Activated naive CD8-positive, alpha-beta T cell treated with anti-CD3 and anti-CD28 coated beads for 36 hours (primary cell): ENCODE results near the gene TMEM273. TPM values are rescaled to one million over a fixed set of nuclear protein-coding genes. Genes with fewer than 3 reads are reported as not detected.
"Not testable (repeated sequence)": the region's sequence is repeated elsewhere in the genome, so short reads cannot be mapped to it uniquely, and the experiment has no call there.

Experiments used
- DNase-seq: peaks from one replicate; pipeline ENCODE4 v3.0.0; 2021
- H3K27ac Mint-ChIP-seq: one replicate; pipeline ENCODE4 v1.8.0; 2022; ENCODE audit warnings: mild to moderate bottlenecking, moderate library complexity, mixed read lengths
- H3K27me3 Mint-ChIP-seq: one replicate; pipeline ENCODE4 v1.8.0; 2022; ENCODE audit warnings: mild to moderate bottlenecking, mixed read lengths
- H3K36me3 Mint-ChIP-seq: one replicate; pipeline ENCODE4 v1.8.0; 2021; ENCODE audit warnings: mild to moderate bottlenecking, mixed read lengths
- H3K4me1 Mint-ChIP-seq: one replicate; pipeline ENCODE4 v1.8.0; 2021; ENCODE audit warnings: mixed read lengths
- H3K4me3 Mint-ChIP-seq: one replicate; pipeline ENCODE4 v1.8.0; 2022; ENCODE audit warnings: mild to moderate bottlenecking, moderate library complexity, mixed read lengths
- H3K9me3 Mint-ChIP-seq: one replicate; pipeline ENCODE4 v1.8.0; 2022; ENCODE audit warnings: mixed read lengths
- total RNA-seq, 2 experiments: library from RNA; stranded (reverse); gene quantifications; one replicate each; pipeline ENCODE4 v1.2.3, GENCODE V29; 2021

Gene TMEM273
- total RNA-seq, 2 experiments from 2014 or later: 0.76 to 0.80 TPM

DNA sequence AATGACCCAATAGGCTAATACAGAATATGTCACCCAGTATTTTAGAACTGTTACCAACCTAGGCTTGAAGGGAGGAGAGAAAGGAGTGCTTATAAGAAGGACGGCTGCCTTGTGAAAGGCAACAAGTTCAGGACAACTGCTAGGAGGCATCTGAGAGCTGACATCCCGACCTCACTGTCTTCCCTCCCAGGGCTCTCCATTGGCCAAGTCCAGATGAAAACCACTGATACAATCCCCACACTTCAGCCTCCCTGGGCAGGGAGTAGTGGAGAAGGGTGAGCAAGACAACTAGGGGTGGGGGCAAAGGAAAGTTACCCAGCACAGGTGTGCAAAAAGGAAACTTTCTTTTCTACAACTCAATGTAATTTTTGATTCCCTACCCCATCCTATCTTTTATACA, 29.5 kb upstream of the TMEM273 start:
- Mint-ChIP-seq H3K4me3 (no peak overlapping the region), H3K4me1 (peaks cover 4% of the 10 kb centered on the region), H3K9me3 (no peaks in the 10 kb centered on the region), H3K36me3 (no peaks in the 10 kb centered on the region), H3K27ac (no peak overlapping the region), H3K27me3 (peaks cover 42% of the 10 kb centered on the region)
- DNase-seq: no peak

DNA sequence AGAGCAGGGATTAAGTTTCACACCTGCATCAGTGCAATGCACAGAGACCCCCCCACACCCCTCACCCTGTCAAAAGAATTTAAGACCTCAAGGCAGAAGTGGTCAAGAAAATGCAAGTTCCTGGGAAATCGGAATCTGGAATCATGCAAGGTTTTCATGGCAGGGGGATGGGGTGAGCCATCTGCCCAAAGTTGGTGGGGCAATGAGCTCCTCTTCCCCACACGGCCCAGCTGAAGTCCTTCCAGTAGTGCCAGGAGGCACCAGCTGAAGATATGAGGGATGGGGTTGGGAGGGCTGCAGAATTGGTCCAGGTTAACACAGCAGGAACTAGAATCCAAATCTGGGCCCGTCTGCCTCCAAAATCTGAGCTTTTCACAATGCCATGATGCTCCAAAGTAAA, 25.0 kb upstream of the TMEM273 start:
- H3K4me1 Mint-ChIP-seq: peaks cover 4% of the 10 kb centered on the region
- no peaks in the 10 kb centered on the region for H3K9me3 Mint-ChIP-seq
- no peak overlapping the region for H3K4me3 Mint-ChIP-seq
- peaks cover 52% of the 10 kb centered on the region for H3K27me3 Mint-ChIP-seq
- no peak for DNase-seq
- H3K27ac Mint-ChIP-seq: no peak overlapping the region
- H3K36me3 Mint-ChIP-seq: no peaks in the 10 kb centered on the region

DNA sequence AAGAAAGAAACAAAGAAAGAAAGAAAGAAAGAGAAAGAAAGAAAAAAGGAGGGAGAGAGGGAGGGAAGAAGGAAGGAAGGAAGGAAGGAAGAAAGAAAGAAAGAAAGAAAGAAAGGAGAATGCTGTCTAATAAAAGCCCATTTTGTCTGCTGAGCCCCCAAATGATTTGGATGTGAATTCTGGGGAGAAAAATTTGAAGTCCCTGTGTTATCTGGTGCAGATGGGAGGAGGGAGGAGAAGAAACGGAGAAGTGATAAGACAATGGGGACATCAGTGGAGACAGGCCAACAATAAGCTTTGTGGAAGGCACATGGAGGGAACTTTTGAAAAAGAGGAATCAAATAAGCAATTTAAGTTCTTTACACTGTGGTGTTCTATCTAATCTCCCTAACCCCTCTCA, 24.6 kb upstream of the TMEM273 start:
- DNase-seq: no peak
- Mint-ChIP-seq H3K4me1 (peaks cover 4% of the 10 kb centered on the region), H3K27me3 (peaks cover 52% of the 10 kb centered on the region), H3K36me3 (no peaks in the 10 kb centered on the region), H3K27ac (no peak overlapping the region), H3K9me3 (no peaks in the 10 kb centered on the region), H3K4me3 (no peak overlapping the region)

DNA sequence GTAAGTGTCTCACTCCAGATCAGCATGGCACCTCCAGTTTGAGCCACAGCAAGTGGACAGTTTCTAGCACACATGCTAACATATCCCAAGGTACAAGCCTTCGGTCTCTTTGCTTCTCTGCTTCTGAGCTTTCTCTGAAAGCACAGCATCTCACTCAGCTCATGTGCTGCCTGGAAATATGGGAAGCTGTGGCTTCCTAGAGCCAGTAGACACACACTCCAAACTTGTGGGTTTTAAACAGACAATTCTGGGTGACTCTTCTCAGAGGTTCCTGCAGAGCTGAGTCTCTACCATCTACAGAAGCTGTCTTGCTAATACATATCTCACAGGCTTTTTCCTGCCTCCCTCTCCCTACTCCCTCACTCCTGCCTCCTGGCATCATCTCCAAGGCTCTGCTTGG, 23.9 kb upstream of the TMEM273 start:
- H3K9me3 Mint-ChIP-seq: no peaks in the 10 kb centered on the region
- no peak overlapping the region for H3K27ac Mint-ChIP-seq
- peaks cover 46% of the 10 kb centered on the region for H3K27me3 Mint-ChIP-seq
- no peaks in the 10 kb centered on the region for H3K36me3 Mint-ChIP-seq
- peaks cover 4% of the 10 kb centered on the region for H3K4me1 Mint-ChIP-seq
- no peak for DNase-seq
- H3K4me3 Mint-ChIP-seq: no peak overlapping the region

DNA sequence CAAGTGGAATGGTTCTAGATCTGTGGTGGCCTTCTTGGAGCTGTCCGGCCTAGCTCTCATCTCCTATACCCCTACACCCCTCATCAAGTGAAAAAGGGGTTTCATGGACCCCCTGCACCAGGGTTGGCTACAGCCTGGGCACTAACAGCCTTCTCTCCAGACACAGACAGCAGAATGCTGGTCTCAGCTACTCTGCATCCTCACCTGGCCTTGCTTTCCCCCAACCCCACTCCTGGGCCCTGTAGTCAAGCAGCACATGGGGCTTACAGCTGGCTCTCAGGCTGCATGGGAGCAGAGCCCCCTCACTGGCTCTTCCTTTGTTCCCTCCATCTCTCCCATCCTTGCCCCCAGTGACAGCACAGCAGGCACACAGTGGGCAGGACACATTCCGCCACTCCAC, 20.8 kb upstream of the TMEM273 start:
- peaks cover 2% of the 10 kb centered on the region for H3K9me3 Mint-ChIP-seq
- no peak overlapping the region for H3K27ac Mint-ChIP-seq
- H3K36me3 Mint-ChIP-seq: no peaks in the 10 kb centered on the region
- no peaks in the 10 kb centered on the region for H3K4me1 Mint-ChIP-seq
- no peak overlapping the region for H3K4me3 Mint-ChIP-seq
- peaks cover 46% of the 10 kb centered on the region for H3K27me3 Mint-ChIP-seq
- DNase-seq: no peak

DNA sequence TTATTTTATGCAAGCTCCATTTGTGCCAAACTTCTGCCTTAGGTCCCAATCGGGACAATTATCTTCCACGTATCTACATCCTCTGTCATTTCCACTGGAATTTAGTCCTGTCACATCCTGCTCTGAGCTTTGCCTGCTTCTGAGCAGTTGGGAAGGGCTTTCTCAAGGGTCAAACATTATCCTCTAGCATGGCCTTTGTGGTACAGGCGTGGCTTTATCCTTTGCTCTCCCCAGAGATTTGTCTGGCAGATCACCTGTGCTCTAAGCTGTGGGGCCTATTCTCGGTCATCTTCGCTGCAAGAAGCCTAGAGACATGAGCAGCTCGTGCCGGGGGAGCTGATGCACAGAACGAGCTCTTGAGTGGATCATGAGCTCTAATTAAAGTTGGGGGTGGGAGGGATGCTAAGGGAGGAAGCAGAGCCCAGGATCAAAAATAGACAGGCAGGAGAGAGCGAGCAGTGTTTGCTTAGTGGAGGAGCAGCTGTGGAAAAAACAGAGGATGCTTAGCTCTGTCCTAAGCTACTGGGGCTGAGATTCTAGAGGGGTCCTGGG, 19.8 kb upstream of the TMEM273 start:
- no peak for DNase-seq
- Mint-ChIP-seq H3K36me3 (no peaks in the 10 kb centered on the region), H3K27ac (no peak overlapping the region), H3K9me3 (peaks cover 3% of the 10 kb centered on the region), H3K4me1 (no peaks in the 10 kb centered on the region), H3K4me3 (no peak overlapping the region), H3K27me3 (peaks cover 38% of the 10 kb centered on the region)

DNA sequence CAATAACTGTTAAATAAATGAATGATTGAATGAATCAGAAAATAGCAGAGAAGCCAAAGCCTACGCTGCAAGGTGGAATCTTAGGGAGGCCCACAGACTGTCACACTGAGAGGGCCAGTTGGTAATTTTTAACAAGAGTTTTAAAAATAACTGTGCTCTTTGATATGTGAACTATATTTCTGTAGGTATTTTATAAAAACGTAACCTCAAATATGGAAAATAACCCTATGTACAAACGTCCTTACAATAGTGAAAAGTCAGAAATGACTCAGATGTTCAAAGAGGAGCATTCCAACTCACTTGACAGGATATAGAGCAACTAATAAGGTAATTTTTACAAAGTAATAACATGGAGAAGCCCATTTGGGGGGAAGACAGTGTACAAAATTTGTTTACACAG, 18.9 kb upstream of the TMEM273 start:
- no peaks in the 10 kb centered on the region for H3K4me1 Mint-ChIP-seq
- DNase-seq: no peak
- no peak overlapping the region for H3K27ac Mint-ChIP-seq
- H3K4me3 Mint-ChIP-seq: no peak overlapping the region
- peaks cover 3% of the 10 kb centered on the region for H3K9me3 Mint-ChIP-seq
- H3K27me3 Mint-ChIP-seq: peaks cover 29% of the 10 kb centered on the region
- H3K36me3 Mint-ChIP-seq: no peaks in the 10 kb centered on the region

DNA sequence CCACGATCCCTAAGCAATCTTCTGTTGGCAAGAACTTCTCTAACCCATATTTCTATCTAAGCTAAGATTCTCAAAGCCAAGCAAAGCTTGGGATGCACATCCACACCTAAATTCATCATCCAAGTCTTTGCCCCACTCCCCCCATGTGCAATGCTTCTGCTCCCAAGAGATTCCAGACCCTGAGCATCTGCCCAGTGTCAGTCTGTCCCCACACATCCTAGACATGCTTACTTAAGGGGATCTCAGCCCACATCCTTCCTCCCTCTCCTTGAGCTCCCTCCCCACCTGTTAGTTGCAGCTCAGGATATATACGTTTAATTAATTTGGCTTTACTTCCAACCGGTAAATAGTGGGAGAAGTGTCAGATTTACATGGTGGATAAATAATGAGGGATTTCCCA, 17.0 kb upstream of the TMEM273 start:
- H3K27ac Mint-ChIP-seq: no peak overlapping the region
- H3K27me3 Mint-ChIP-seq: peaks cover 26% of the 10 kb centered on the region
- no peaks in the 10 kb centered on the region for H3K4me1 Mint-ChIP-seq
- no peak overlapping the region for H3K4me3 Mint-ChIP-seq
- H3K36me3 Mint-ChIP-seq: no peaks in the 10 kb centered on the region
- no peak for DNase-seq
- peaks cover 3% of the 10 kb centered on the region for H3K9me3 Mint-ChIP-seq

DNA sequence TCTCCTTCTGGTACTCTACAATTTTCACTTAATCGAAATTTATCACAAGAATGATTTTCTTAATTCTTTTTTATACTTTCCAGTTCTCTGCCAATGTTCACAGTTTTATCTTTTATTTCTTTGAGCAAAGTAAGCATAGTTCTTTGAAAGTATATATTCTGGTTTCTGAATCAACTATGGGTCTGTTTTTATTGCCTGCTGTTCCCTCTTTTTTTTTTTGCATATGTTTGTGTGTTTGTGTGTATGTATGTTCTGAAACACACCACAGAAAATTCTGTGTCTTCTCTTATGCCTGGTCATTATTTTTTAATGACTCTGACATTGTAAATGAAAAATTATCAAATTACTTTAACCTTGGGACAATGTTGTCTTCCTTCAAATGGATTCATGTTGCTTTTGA, 15.9 kb upstream of the TMEM273 start:
- Mint-ChIP-seq H3K4me3 (no peak overlapping the region), H3K4me1 (no peaks in the 10 kb centered on the region), H3K27ac (no peak overlapping the region), H3K36me3 (no peaks in the 10 kb centered on the region), H3K27me3 (peaks cover 31% of the 10 kb centered on the region), H3K9me3 (peaks cover 3% of the 10 kb centered on the region)
- no peak for DNase-seq

DNA sequence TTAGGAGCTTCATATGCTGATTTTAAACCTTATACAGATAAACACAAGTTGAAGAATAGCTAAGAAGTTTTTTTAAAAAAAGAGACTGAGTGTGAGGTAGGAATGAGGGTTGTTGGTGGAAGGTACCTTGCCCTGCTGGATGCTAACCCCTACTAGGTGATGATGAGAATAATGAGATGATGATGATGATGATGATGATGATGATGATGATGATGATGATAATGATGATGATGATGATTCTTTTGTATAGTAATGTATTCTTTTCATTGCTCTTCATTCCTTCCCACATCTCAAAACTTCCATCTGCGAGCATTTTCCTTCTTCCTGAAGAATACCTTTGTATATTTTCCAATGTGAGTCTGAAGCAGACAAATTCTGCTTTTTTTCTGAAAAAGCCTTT, 14.1 kb upstream of the TMEM273 start:
- no peak for DNase-seq
- no peaks in the 10 kb centered on the region for H3K36me3 Mint-ChIP-seq
- H3K27me3 Mint-ChIP-seq: peaks cover 48% of the 10 kb centered on the region
- peaks cover 3% of the 10 kb centered on the region for H3K9me3 Mint-ChIP-seq
- H3K4me3 Mint-ChIP-seq: no peak overlapping the region
- H3K27ac Mint-ChIP-seq: no peak overlapping the region
- H3K4me1 Mint-ChIP-seq: no peaks in the 10 kb centered on the region

DNA sequence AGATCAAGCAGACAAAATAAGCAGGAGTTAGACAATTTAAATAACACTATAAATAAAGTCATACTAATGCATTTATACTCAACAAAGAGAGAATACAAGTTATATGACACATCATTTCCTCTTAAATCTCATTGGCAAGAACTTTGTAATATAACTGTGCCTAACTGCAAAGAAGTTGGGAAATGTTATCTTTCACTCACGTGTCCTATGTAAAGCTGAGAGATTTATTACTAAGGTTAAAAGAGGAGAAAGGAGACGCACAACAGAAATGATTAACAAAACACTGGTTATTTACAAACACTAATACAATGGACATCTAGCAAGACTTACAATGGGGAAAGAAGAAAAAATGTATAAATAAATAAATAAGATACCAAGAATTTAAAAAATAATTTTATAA, 12.7 kb upstream of the TMEM273 start:
- Mint-ChIP-seq H3K4me3 (no peak overlapping the region), H3K27ac (no peak overlapping the region), H3K4me1 (no peaks in the 10 kb centered on the region), H3K9me3 (peaks cover 3% of the 10 kb centered on the region), H3K36me3 (no peaks in the 10 kb centered on the region), H3K27me3 (peaks cover 49% of the 10 kb centered on the region)
- DNase-seq: no peak

DNA sequence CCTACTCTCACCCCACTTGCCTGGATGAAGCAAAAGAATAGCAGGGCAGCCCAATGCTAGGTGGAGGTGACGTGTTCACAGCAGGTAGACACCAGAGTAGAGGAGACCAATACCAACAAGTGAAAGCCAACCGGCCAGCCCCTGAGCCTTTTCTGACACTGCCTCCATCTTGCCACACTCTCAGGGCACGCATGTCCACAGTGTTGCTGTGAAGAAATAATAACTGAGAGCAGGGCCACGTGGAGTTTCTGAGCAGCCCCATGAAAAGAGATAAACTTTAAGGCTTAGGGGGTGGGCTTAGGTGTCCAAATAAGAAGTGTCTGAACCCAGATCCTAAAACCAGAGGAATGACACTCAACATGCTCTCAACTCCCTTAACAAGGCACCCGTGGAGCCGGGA, 9.0 kb upstream of the TMEM273 start:
- Mint-ChIP-seq H3K4me3 (no peak overlapping the region), H3K27ac (no peak overlapping the region), H3K36me3 (no peaks in the 10 kb centered on the region), H3K9me3 (no peaks in the 10 kb centered on the region), H3K4me1 (no peaks in the 10 kb centered on the region), H3K27me3 (peaks cover 41% of the 10 kb centered on the region)
- DNase-seq: no peak

DNA sequence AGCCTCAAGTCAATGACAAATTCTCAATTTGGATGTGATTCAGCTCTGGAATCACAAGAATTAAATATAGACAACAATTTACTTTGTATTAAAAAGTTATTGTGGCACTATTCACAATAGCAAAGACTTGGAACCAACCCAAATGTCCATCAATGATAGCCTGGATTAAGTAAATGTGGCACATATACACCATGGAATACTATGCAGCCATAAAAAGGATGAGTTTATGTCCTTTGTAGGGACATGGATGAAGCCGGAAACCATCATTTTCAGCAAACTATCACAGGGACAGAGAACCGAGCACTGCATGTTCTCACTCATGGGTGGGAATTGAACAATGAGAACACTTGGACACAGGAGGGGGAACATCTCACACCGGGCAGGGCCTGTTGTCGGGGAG, 7.7 kb upstream of the TMEM273 start:
- H3K27ac Mint-ChIP-seq, H3K36me3 Mint-ChIP-seq, DNase-seq: not testable (repeated sequence)

DNA sequence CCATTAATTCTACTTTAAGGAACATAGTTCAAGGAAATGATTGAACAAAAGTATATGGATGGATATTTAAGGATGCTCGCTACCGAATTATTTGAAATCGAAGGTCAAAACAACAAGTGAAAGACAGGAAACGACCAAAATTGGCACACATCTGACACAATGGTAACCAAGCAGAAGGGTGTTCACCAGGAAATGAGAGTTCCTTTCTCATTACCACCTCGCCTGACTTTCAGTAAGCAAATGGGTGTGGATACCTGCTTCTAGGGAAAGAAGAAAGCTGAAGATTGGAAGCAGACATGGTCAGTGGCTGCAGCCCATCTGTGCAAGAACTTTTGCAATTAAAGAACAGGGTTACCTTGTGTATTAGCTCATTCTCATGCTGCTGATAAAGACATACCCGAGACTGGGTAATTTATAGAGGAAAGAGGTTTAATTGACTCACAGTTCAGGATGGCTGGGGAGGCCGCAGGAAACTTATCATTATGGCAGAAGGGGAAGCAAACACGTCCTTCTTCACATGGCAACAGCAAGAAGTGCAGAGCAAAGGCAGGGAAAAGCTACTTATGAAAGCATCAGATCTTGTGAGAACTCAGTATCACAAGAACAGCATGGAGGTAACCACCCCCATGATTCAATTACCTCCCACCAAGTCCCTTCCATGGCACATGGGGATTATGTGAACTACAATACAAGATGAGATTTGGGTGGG, 6.2 kb upstream of the TMEM273 start:
- H3K4me1 Mint-ChIP-seq: peaks cover 5% of the 10 kb centered on the region
- no peak for DNase-seq
- peaks cover 51% of the 10 kb centered on the region for H3K27me3 Mint-ChIP-seq
- no peaks in the 10 kb centered on the region for H3K36me3 Mint-ChIP-seq
- no peak overlapping the region for H3K4me3 Mint-ChIP-seq
- no peaks in the 10 kb centered on the region for H3K9me3 Mint-ChIP-seq
- H3K27ac Mint-ChIP-seq: no peak overlapping the region

More for the DNA sequence above, 7.7 kb upstream of the TMEM273 start:
- H3K9me3 Mint-ChIP-seq, H3K4me1 Mint-ChIP-seq, H3K4me3 Mint-ChIP-seq: not testable (repeated sequence)
- H3K27me3 Mint-ChIP-seq: peaks cover 45% of the 10 kb centered on the region

DNA sequence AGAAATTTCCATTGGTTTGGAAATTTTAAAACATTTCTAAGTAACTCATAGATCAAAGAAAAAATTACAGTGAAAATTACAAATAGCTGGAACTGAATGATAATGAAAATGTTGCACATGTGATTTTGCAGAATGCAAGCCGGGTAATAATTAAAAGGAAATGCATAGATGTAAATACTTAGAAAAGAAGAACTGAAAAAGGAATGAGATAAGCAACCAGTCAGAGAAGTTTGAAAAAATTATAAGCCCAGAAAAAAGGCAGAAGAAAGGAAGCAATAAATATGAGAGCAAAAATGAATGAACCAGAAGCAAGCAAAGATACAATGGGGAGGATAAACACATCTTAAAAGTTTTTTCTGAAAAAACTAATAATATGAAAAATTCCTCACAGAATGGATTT, 3.2 kb upstream of the TMEM273 start:
- H3K9me3 Mint-ChIP-seq: no peaks in the 10 kb centered on the region
- H3K27me3 Mint-ChIP-seq: peaks cover 54% of the 10 kb centered on the region
- peaks cover 8% of the 10 kb centered on the region for H3K4me1 Mint-ChIP-seq
- H3K27ac Mint-ChIP-seq: no peak overlapping the region
- H3K36me3 Mint-ChIP-seq: no peaks in the 10 kb centered on the region
- no peak overlapping the region for H3K4me3 Mint-ChIP-seq
- DNase-seq: no peak

DNA sequence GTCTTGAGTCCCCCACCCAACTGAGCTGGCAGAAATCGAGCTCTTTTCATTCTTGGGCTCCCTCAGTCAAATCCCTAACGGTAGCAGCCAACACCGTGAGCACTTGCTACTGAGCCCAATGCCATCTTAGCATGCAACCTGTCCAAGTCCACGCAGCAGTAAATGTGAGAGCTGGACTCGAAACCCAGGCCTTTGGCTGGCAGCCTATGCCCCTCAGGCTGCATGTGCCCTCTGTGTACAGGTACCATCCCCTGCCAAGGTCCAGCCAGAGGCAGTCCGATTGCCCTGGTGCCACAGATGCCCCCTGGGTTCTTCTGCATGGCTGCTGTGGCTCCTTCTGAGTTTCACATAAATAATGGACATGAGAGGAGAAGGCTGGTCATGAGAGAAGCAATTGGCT, 1.2 kb upstream of the TMEM273 start:
- Mint-ChIP-seq H3K4me3 (no peak overlapping the region), H3K27me3 (peaks cover 62% of the 10 kb centered on the region), H3K36me3 (no peaks in the 10 kb centered on the region), H3K9me3 (no peaks in the 10 kb centered on the region), H3K4me1 (peaks cover 13% of the 10 kb centered on the region), H3K27ac (no peak overlapping the region)
- DNase-seq: no peak
